Measurements from ENCODE around the gene OR6K2.
"Not testable (repeated sequence)": the region's sequence is repeated elsewhere in the genome, so short reads cannot be mapped to it uniquely, and the experiment has no call there.

Gene OR6K2

DNA sequence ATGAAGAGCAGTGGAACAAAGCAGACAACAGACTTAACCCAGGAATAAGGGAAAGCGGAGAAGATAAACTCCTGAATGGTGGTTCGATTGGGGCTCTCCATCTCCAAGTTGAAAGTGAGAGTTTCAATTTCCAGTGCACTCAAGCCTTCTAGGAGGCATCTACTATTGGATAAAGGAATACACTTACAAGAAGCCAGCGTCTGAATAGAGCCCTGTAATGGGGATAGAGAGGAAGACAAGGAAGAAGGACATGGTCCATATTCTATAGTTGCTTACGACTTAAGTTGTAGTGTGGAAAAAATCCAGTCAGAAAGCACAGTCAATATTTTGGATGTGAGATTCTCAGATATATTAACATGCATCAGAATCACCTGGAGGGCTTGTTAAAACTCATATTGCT is at the start of gene OR6K2:
OR6K2 (minus strand) TSS at position 101 of the 400 bp plus-strand sequence; CDS start at position 101, 0 bp downstream.
- DNase-seq, result no peak

- no peak for DNase-seq
Observed at GRCh38 chr1:158735848-158736247, 35.4 kb upstream of the OR6K2 start.

DNA sequence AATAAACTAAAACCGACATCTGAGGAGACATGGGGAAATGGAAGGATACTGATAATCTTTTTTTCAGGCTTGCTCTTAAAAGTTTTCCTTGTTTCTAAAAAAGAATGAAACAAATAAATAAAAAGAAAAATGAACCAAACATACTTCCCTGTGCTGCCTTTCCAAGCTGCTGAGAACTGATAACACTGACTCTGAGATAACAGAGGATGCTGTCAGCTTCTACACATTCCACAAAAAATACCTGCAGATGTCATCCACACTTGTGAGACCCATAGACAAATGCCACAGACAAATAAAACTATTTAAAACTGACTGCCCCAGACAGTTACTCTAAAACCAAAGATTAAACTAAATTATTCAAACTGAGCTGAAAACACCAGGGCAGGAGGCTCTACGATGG is 32.1 kb upstream of the OR6K2 start:
- peak; percentile 34 for DNase-seq

DNA sequence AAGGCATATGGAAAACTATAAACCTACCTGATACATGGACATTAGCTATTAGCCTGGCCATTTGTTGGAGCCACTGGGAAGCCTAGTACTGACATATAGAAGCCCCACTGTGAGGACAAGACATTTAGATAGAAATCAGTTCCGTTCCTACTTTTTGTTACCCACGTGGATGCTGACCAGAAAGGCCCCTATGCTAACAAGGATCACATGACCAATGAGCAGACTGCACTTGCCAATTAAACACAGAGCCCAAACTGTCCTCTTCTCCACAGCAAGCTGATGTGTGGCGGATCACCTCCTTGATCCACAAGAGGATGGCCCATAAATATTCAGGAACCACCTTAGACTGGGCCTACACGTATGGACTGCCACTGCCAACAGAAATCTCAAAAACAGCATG is 31.3 kb upstream of the OR6K2 start:
- DNase-seq, result no peak

GRCh38 chr1:158730453-158730852 is 30.0 kb upstream of the OR6K2 start:
- no peak for DNase-seq

- DNase-seq, result peak; percentile 27
Observed at GRCh38 chr1:158728510-158729225, 28.2 kb upstream of the OR6K2 start.

- no peak for DNase-seq
Observed at GRCh38 chr1:158724442-158724841, 24.0 kb upstream of the OR6K2 start.

GRCh38 chr1:158720620-158721019 is 20.2 kb upstream of the OR6K2 start, which contains the start of gene OR6K3:
TSS of gene OR6K3 (minus strand) at chr1:158720720. CDS start at chr1:158718115, 2,605 bp downstream.
- DNase-seq, result no peak

DNA sequence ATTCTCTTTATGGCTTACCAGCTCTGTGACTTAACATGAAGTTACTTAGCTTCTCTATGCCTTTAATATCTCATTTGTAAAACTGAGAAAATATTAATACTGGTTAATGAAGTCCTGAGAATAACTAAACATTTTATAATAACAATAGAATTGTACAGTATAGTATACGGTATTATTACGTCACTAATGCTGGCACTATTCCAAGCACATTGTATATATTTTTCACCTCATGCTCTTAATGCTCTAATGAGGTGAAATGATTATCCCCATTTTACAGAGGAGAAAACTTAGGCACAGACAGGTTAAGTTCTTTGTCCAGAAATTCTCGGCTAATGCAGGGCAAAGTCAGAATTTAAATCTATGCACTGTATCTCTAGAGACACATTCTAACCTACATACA is 19.2 kb upstream of the OR6K2 start:
- no peak for DNase-seq

GRCh38 chr1:158717344-158717743 is 16.9 kb upstream of the OR6K2 start:
- DNase-seq, result no peak

DNA sequence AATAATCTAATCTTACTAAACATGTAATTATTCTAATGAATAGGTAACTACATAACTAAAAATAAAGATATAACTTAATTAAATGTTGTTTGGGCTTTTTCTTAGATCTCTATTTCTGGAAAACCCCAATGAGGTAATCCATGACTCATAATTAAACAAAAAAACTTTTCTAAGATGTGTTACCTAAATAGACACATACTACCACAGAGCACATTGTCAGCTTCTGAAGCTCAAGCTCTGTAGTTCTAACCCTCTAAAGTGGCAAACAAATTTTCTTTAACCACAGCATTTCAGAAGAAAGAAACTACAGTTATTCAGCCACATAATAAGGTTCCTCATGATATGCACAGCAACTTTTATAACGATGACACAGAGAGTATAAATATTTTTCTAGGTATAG is 15.9 kb upstream of the OR6K2 start:
- no peak for DNase-seq

GRCh38 chr1:158714754-158715153 is 14.3 kb upstream of the OR6K2 start:
- no peak for DNase-seq

DNA sequence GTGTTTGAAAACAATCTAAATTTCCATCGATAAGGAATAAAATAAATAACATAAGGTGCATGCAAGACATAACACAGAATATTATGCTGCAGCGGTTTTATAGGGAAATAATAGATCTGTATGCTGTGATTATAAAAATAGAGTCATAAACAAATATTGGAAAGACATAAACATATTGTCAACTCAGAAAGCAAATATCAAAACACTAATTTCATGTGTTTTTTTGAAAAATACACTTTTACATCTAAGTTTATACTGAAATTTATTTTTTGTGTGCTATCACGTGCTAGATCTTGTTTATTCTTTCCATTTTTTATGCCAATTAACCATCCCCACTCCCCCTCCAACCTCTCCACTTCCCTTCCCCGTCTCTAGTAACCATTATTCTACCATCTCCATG is 10.6 kb upstream of the OR6K2 start:
- DNase-seq, result no peak

DNA sequence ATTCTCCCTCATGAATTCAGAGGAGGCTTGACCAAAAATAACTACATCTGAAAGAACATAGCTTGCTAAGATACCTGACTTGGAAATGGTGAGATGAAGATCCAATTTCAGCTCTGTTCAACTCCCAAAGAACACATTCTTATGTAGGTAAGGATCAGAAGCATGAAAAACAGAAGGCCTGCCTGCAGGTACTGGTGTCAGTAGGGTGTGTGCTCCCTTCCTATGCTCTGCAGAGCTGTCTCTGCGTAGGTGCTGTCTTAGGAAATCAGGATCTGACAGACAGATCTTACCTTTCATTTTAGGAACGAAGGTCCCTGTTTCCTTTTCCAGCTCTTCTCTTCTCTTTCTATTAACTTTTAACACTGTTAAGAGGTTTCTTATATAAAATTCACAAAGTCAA is 5.6 kb upstream of the OR6K2 start:
- DNase-seq, result no peak

DNA sequence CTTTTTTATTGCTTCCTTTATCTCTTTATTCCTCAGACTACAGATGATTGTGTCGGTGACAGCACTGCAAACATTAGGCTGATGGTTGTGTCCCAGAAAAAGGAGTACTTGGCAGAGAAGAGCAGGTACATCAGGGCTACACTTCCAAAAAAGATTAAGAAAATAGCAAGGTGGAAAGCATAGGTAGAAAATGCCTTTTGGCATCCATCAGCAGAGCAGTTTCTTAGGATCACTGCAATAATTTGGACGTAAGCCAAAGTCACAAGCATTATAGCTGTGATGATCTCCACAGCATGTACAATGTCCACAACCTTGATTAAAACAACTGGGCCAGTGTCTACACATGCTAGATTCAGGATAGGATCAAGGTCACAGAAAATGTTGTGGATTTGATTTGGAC is 5.9 kb downstream of the OR6K2 start:
- DNase-seq, result no peak

- no peak for DNase-seq
Observed at GRCh38 chr1:158692356-158692755, 8.1 kb downstream of the OR6K2 start.

GRCh38 chr1:158691907-158692306 is 8.5 kb downstream of the OR6K2 start:
- peak; percentile 93 for DNase-seq

GRCh38 chr1:158691149-158691548 is 9.3 kb downstream of the OR6K2 start:
- not testable (repeated sequence) for DNase-seq

DNA sequence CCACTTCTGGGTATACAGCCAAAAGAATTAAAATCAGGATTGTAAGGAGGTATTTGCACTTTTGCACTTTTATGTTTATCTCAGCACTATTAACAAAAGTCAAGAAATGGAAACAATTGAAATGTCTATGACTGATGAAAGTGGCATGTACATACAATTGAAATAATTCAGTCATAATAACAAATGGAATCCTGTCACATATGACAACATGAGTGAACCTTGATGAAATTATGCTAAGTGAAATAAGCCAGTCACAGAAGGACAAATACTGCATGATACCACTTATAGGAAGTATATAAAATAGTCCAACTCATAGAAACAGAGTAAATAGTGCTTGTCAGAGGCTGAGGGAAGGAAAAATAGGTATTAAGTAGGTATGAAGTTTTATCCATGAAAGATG is 10.6 kb downstream of the OR6K2 start:
- no peak for DNase-seq

DNA sequence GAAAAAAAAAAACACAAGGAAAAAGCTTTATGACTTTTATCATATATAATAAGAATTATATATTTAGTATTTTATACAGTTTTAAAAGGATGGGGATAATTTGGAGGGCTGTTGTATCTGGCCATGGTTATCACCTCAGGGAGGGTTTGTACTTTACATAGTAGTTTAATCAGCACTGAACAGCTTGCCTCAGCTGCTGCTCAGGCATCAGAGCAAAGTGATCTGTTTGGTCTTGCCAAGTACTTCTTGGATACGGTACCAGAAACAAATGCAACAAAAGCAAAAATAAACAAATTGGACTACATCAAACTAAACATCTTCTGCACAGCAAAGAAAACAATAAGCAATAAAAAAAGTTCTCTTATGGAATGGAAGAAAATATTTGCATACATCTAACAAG is 11.3 kb downstream of the OR6K2 start:
- peak; percentile 90 for DNase-seq

- not testable (repeated sequence) for DNase-seq
Observed at GRCh38 chr1:158688343-158688742, 12.1 kb downstream of the OR6K2 start.

DNA sequence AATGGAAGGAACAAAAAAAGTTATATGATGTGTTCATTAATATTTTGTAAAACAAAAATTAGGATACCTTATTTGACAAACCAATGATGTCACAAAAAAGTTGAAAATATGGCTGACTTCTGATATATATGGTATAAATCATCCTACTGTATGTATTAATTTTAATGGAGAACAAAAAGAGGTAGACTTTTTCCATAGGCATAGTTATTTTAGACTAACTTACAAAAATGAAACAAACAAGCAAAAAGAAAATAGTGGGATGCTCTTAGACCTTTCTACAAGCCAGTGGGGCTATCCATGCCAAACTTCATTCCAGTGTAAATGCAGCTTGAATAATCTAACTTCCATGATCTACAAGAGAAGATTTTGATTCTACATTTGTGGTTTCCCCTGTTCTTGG is 13.4 kb downstream of the OR6K2 start:
- DNase-seq, result no peak

DNA sequence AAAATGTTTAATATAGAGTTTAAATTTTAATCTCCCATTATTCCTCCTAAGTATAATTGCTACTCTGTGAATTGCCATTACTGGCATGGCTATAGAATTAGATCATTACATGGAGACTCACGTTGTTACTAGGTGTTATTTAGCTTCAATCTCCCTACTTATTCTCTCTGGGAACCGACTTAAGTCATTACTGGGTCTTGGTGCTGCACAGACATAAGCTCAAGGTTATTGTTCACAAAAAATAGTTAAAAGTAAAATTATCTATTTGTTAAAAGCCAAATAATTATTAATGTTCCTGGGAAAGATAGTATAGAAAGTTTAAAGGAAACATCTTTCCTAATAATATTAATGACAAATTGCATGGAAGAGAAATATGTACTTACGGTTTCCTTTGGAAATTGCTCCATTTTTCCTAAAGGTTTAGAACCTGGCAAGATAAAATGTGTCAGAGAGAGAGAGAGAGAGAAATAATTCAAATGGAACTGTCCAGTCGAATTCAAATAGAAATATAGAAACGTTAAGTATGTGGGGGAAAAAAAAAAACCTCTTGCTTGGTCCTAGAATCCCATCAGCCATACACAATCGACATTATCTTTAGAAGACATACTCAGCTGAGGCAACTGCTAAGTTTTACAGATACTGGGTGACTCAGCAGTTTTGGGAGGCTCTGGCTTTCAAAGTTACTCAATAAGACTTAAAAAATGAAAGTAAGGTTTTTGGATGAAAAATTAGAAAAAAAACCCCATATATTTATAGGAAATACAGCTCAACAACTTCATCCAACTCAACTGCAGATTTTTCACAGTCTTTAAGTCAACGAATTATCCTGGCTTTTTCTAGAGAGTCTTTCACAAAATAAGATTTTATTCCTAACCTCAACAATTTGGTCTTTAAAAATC is 14.1 kb downstream of the OR6K2 start, which contains the start of gene SPTA1:
SPTA1 (minus strand) TSS at position 605 of the 899 bp plus-strand sequence; CDS start at position 407, 198 bp downstream.
- DNase-seq, result peak; percentile 97

DNA sequence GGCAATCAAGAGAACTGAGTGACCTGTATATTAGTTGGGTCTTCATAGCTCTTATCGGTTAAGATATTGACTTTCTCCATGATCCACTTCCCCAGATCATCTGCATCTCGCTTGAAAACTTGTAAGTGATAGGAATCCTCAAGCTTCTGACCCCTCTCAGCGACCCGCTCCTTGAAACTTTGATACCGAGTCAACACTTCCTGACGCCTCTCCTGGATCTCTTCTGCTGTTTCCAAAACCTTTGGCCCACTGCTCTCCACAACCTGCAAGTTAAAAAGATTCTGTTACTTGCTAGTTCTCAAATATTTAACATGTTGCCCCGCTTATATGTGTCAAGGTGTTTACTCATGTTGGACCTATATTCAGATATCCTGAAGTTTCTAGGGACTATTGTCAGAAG is 15.4 kb downstream of the OR6K2 start:
- no peak for DNase-seq
